Adrenal gland (tissue), 12 donors: ENCODE data around the gene ADAMTS9. TPM values are rescaled to one million over a fixed set of nuclear protein-coding genes. Genes with fewer than 3 reads are reported as not detected.

Experiments
- DNase-seq, 7 donors: peaks; one replicate each; pipeline ENCODE4 v3.0.0-alpha.2; 2019 to 2020
- H3K27ac ChIP-seq, 5 donors: fragments of 200-600 bp; sonication (generic) in 4 of 5; 1 replicate in 3 of 5; 2 replicates in 2 of 5; pipeline versions ENCODE4 v1.5.1 to v1.8.0; 2016 to 2020; ENCODE audit warnings: mild to moderate bottlenecking in 1 of 5
- H3K27me3 ChIP-seq: fragments of 200-600 bp; 2 replicates; pipeline ENCODE4 v1.8.0; 2021
- H3K36me3 ChIP-seq, 2 donors: fragments of 200-600 bp; replicated peaks in 1 of 2; 1 replicate in 1 of 2; 2 replicates in 1 of 2; pipeline versions ENCODE4 v1.5.1 to v1.8.0; 2018 to 2022
- H3K4me1 ChIP-seq, 2 donors: fragments of 200-600 bp; replicated peaks in 1 of 2; 1 replicate in 1 of 2; 2 replicates in 1 of 2; pipeline versions ENCODE4 v1.5.1 to v1.8.0; 2018 to 2021
- H3K4me3 ChIP-seq, 4 donors: fragments of 200-600 bp; sonication (generic) in 3 of 4; one replicate each; pipeline ENCODE4 v1.5.1; 2016 to 2018
- H3K9me3 ChIP-seq, 3 donors: fragments of 200-600 bp; sonication (generic) in 1 of 3; replicated peaks in 1 of 3; 1 replicate in 2 of 3; 2 replicates in 1 of 3; pipeline versions ENCODE4 v1.5.1 to v1.8.0; 2016 to 2021
- POLR2A ChIP-seq, 2 donors: fragments of 450-650 bp; IDR thresholded peaks; one replicate each; pipeline ENCODE4 v1.6.1; 2017; ENCODE audit warnings: antibody characterized with exemption in 2 of 2, mild to moderate bottlenecking in 2 of 2, moderate library complexity in 1 of 2
- WGBS, 4 donors: extraction: QIAGEN DNeasy Blood & Tissue Kit in 2 of 4; methylation state at CpG; one replicate each; pipeline versions ENCODE4 v1.1.5 to v1.1.7; 2013 to 2017; 5-methylcytosine and 5-hydroxymethylcytosine counted together
- intact Hi-C, 2 donors: fragments of 100-400 bp; cut with DNase I; formaldehyde crosslinking; loops; one replicate each; pipeline versions ENCODE4 v1.14.1 to v1.15.0; 2022 to 2023
- polyA plus RNA-seq, 3 donors: library from polyadenylated mRNA; stranded (reverse); fragments of 200-250 nt in 2 of 3; fragments of 350-450 nt in 1 of 3; fragmentation: Illumina TruSeq in 1 of 3; extraction: RNeasy Lipid Tissue Mini Kit (QIAGEN cat#74804) in 1 of 3; gene quantifications; one replicate each; pipeline ENCODE4 v1.2.3, GENCODE V29; 2013 to 2014
- total RNA-seq, 9 donors: library from RNA; depleted of rRNA in 4 of 9; stranded (reverse); fragments of >200 nt in 4 of 9; fragments of 120-200 nt in 1 of 9; fragmentation: NEBNext Ultra II Directional in 1 of 9; extraction: Animal tissue kit (Norgen Biotek cat#: 25700) in 1 of 9; gene quantifications; one replicate each; pipeline versions ENCODE4 v1.1.0 to v1.2.4, GENCODE V29; 2013 to 2023
- TF ChIP-seq, protein P1 (sequence below), 6 experiments: fragments of 450-650 bp in 4 of 6; fragments of 200-600 bp in 2 of 6; sonication (generic) in 1 of 6; IDR thresholded peaks; 1 replicate in 5 of 6; 2 replicates in 1 of 6; pipeline versions ENCODE4 v1.5.1 to v1.8.0; 2016 to 2021; ENCODE audit warnings: antibody characterized with exemption in 6 of 6, mild to moderate bottlenecking in 2 of 6, moderate library complexity in 1 of 6
- donor health status: healthy with polysubstance abuse.
- donor health status: Bipolar disorder and iron deficiency.
- donor health status: DM: yes; HTN: yes; CAD: no.
- donor health status: DM: no; HTN: no; CAD: no.
- donor health status: DM: no; HTN: no; CAD: no.
- donor health status: DM: yes; HTN: yes; CAD: no.

ADAMTS9 gene
- total and polyA plus RNA-seq, 12 donors: 5.1 to 51.2 (median 22.0) TPM

GRCh38 chr3:64638511-64638910 lies 49.3 kb downstream of the ADAMTS9 start:
- no peak overlapping the region for H3K27ac ChIP-seq
- TF ChIP-seq, protein P1, sequence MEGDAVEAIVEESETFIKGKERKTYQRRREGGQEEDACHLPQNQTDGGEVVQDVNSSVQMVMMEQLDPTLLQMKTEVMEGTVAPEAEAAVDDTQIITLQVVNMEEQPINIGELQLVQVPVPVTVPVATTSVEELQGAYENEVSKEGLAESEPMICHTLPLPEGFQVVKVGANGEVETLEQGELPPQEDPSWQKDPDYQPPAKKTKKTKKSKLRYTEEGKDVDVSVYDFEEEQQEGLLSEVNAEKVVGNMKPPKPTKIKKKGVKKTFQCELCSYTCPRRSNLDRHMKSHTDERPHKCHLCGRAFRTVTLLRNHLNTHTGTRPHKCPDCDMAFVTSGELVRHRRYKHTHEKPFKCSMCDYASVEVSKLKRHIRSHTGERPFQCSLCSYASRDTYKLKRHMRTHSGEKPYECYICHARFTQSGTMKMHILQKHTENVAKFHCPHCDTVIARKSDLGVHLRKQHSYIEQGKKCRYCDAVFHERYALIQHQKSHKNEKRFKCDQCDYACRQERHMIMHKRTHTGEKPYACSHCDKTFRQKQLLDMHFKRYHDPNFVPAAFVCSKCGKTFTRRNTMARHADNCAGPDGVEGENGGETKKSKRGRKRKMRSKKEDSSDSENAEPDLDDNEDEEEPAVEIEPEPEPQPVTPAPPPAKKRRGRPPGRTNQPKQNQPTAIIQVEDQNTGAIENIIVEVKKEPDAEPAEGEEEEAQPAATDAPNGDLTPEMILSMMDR (IDR thresholded peaks at IDR 0.05): no peak
- no peak for TF ChIP-seq POLR2A (IDR thresholded peaks at IDR 0.05)
- no peaks in the 10 kb centered on the region for H3K4me1 ChIP-seq
- DNase-seq: no peak
- H3K27me3 ChIP-seq: no peaks in the 10 kb centered on the region
- no peak overlapping the region for H3K4me3 ChIP-seq
- WGBS, 4 donors: 53 to 95% (median 66%) methylated on average over 3 of the region's 3 CpGs
- intact Hi-C loops: no loop called here
- H3K36me3 ChIP-seq: peaks cover 0 to 2% of the 10 kb centered on the region in 2 donors
- H3K9me3 ChIP-seq: no peaks in the 10 kb centered on the region

DNA sequence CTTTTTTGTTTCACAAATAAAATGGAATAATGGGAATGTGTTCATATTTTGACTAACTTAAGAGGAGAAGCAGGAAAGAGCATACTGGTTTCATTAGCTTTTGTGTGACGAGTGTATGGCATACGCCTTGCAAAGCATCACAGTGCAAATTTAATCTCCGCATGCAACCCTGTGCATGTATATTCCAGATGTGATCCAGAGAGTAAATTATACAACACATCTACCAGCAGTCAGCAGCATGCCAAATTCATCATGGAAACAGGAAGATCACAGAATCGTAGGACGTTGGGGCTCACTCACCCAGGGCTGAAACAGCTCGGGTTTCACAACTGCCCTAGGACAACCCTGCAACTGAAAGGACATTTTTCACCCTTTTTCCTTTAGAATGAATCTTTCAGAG lies 53.4 kb downstream of the ADAMTS9 start:
- Histone ChIP-seq H3K9me3 (no peaks in the 10 kb centered on the region), H3K27me3 (no peaks in the 10 kb centered on the region), H3K27ac (no peak overlapping the region), H3K36me3 (peaks cover 0 to 29% of the 10 kb centered on the region in 2 donors), H3K4me3 (no peak overlapping the region), H3K4me1 (no peaks in the 10 kb centered on the region)
- intact Hi-C loops: no loop called here
- no peak for DNase-seq
- WGBS, 4 donors: 82 to 84% (median 84%) methylated on average over 6 of the region's 6 CpGs
- TF ChIP-seq, protein P1 (IDR thresholded peaks at IDR 0.05): no peak
- no peak for TF ChIP-seq POLR2A (IDR thresholded peaks at IDR 0.05)

GRCh38 chr3:64631951-64632350 lies 55.8 kb downstream of the ADAMTS9 start:
- intact Hi-C loops: no loop called here
- no peak overlapping the region for H3K27ac ChIP-seq
- DNase-seq: no peak
- peaks cover 0 to 29% of the 10 kb centered on the region in 2 donors for H3K36me3 ChIP-seq
- no peaks in the 10 kb centered on the region for H3K9me3 ChIP-seq
- no peaks in the 10 kb centered on the region for H3K4me1 ChIP-seq
- WGBS, 4 donors: 92 to 97% (median 94%) methylated on average over 1 of the region's 1 CpG
- TF ChIP-seq POLR2A (IDR thresholded peaks at IDR 0.05): no peak
- TF ChIP-seq, protein P1 (IDR thresholded peaks at IDR 0.05): no peak
- no peaks in the 10 kb centered on the region for H3K27me3 ChIP-seq
- no peak overlapping the region for H3K4me3 ChIP-seq

- intact Hi-C loops: no loop called here
- H3K27me3 ChIP-seq: no peaks in the 10 kb centered on the region
- no peak for DNase-seq
- H3K4me1 ChIP-seq: no peaks in the 10 kb centered on the region
- H3K4me3 ChIP-seq: no peak overlapping the region
- TF ChIP-seq, protein P1 (IDR thresholded peaks at IDR 0.05): no peak
- no peak for TF ChIP-seq POLR2A (IDR thresholded peaks at IDR 0.05)
- WGBS, 4 donors: 85 to 91% (median 85%) methylated on average over 7 of the region's 7 CpGs
- no peaks in the 10 kb centered on the region for H3K9me3 ChIP-seq
- no peak overlapping the region for H3K27ac ChIP-seq
- H3K36me3 ChIP-seq: peaks cover 0 to 19% of the 10 kb centered on the region in 2 donors
These were observed 60.1 kb downstream of the ADAMTS9 start for GRCh38 chr3:64627471-64628321.
